HG03135 (cell line): ENCODE measurements around the gene TRAM2.

ENCODE experiments used
- ATAC-seq: cut with Tn5 transposase; IDR thresholded peaks from one replicate; pipeline ENCODE4 v1.9.1; 2021; ENCODE audit warnings: mild to moderate bottlenecking, moderate library complexity; ENCODE audit not compliant: unreplicated experiment

The TRAM2 gene

GRCh38 chr6:52571099-52571755, 5.6 kb downstream of the TRAM2 start:
- no peak for ATAC-seq

- ATAC-seq, result no peak
Measured at GRCh38 chr6:52570291-52570700, 6.6 kb downstream of the TRAM2 start.

GRCh38 chr6:52568320-52568719, 8.5 kb downstream of the TRAM2 start:
- no peak for ATAC-seq

- peak; percentile 9 for ATAC-seq
Measured at GRCh38 chr6:52566853-52567279, 10.0 kb downstream of the TRAM2 start.

GRCh38 chr6:52566201-52566600, 10.7 kb downstream of the TRAM2 start:
- ATAC-seq, result peak; percentile 63

DNA sequence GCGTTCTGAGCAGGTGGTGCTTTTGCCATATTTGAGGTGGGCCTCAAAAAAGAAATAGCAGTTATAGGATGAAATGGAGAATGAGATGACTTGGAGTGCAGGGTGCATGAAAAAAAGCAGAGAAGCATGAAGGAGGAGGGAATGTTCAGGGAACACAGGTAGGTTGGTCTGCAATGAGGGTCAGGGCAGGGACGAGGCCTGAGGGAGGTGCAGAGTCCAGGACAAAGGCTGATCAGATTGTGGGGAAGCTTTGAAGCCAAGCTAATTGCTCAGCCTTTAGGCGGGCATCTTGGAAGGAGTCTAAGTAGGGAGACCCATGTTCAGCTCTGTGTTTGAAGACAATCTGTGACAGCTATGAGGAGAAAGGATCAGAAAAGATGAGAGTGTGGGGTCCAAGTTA, 12.0 kb downstream of the TRAM2 start:
- ATAC-seq, result no peak

DNA sequence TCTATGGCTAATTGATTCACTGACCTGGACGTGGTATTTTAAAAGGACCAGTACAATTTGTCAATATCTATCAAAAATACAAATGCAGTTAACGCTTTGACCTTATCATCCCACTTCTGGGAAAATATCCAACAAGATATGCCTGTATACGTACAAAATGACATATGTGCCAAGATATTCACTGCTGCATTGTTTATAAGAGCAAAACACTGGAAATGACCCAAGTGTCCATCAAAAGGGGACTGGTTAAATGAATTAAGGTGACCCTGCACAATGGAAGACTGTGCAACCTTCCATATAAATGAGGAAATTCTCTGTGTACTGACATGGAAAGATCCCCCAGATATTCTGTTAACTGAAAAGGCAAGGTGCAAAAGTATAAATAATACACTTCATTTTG, 13.9 kb downstream of the TRAM2 start:
- ATAC-seq, result no peak

GRCh38 chr6:52560462-52560861, 16.4 kb downstream of the TRAM2 start:
- ATAC-seq, result no peak

- no peak for ATAC-seq
Measured at GRCh38 chr6:52558266-52559000, 18.4 kb downstream of the TRAM2 start.

- ATAC-seq, result no peak
Measured at GRCh38 chr6:52557389-52558265, 19.2 kb downstream of the TRAM2 start.

DNA sequence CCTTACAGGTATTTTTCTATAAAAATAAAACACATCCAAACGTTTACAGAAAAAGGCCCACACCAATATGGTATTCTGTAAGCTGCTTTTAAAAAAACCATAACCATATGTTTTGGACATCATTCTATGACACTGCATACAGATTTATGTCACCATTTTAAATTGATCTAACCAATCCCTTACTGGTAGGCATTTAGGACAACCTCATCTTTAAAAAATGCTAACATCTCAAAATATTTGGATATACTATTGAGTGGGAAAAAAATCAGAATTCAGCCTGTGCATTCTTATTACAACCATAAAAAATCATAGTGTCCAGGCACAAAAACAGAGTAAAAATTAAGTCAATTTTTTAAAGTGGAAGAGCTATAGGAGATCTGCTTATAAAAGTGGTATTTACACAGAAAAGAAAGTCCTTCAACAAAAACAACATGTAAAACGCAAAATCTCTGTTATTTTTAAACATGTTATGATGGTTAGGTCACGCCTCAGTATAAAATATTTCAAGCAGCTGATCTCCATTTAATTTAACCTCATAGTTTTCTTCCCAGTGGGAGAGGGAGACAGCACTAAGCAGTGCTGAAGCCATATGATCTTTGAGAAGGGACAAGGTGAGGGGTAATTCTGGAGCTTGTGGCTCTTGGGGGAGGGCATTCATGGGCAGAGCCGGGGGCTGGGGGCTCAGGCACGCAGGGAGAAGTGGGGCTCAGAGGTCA, 21.2 kb downstream of the TRAM2 start:
- ATAC-seq, result no peak

DNA sequence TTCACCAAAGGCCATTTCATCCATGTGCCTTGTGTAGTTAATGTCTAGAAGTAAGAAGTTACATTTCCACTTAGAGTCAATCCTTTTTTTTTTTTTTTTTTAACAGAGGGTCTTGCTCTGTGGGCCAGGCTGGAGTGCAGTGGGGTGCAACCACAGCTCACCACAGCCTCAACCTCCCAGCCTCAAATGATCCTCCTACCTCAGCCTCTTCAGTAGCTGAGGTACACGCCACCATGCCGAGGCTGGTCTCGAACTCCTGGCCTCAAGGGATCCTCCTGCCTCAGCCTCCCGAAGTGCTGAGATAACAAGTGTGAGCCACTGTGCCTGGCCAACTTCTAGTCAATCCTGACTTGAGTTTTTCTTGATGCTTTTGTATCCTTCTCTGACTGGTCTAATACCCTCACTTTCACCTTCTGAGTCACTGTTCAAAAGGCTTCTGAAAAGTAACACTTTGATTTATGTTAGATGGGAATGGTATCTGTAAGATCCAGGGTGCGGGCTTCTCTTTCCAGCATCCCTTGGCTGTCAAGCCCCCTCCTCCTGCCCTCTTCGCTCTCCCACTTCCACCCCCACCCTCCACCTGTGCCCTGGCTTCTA, 22.1 kb downstream of the TRAM2 start:
- ATAC-seq, result no peak

DNA sequence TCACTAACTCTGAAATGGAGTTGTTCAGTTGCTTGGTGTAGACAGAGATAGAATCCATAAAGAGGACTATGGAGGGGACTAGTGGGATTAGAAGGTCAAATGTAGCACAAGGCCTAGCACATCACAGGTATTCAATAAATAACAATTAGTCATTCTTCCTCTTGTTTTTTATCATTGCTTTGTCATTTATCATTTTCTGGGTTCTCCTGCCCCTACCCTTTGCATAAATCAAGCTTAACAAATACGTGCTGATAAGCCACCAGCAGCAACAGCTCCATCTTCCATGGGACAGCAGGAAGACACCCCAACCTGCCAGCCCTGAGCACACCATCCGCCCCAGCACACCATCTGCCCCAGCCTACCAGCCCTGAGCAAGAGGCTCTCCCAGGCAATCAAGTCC, 23.1 kb downstream of the TRAM2 start:
- ATAC-seq, result no peak

DNA sequence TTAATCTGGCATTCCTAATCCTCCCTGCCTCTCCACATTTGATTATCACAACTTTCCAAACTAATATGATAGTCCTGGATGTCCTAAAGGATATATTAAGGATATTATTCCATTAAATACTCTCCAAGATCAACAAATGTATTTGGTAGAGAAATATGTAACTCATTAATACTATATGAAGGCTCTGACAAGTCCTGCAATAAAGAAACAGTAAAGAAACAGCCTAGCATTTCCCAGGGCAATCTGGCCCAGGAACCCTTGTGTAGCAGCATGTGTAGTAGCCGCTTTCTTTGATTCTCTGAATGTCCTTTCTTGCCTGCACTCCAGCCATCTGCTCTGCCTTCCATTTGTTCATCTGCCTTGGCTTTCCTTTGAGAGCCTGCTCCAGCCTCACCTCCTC, 23.7 kb downstream of the TRAM2 start:
- no peak for ATAC-seq

DNA sequence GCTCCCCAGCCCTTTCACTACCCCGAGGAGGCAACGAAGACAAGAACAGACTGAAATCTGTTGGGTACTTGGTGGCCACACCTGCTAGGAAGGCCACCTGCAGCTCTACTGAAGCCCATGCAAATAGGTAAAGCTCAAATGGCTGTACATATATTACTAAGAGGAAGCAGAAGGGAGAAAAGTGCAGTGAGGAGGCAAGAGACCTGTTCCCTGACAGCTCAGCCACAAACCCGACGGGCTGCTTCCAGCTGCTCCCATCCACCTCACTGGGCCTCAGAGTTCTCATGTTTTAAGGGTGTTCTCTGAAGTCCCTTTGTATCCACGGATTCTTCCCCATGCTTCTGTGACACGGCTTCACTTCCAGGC, 24.6 kb downstream of the TRAM2 start:
- peak; percentile 93 for ATAC-seq

DNA sequence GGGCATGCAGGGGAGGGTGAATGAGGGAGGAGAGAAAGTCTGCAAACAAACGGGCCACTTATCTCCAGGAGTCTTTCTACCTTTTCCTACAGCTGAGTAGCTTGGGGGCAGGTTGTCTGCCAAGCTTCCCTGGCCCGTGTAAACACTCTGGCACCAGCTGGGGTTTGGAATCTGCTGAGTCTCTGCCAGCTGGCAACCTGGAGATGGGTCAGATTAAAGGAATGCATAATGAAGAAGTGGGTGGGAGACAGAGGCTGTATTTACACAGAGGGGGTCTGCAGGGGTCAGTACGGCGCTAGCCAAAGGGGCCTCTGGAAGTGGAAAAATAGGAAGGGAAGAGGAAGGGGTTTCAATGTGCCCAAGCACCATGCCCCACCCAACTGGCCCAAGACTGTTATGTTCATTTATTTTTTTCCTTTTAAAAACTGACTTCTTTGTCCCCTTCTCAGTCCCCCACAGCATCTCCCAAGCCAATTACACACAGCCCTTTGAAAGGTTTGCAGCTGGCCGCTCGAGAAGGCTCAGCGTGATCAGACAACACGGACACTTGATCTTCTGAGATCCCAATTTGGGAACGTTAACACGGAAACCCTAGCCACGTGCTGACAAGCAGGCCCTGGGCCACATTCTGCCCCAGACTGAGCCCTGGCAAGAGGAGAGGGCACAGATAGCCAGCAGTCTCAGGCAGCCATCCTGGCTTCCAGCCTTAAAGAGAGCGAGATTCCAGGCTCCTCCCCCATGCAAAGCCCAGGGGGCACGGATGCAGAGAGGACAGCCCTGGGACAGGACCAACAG, 25.2 kb downstream of the TRAM2 start:
- no peak for ATAC-seq

- ATAC-seq, result no peak
Measured at GRCh38 chr6:52550870-52551269, 26.0 kb downstream of the TRAM2 start.

DNA sequence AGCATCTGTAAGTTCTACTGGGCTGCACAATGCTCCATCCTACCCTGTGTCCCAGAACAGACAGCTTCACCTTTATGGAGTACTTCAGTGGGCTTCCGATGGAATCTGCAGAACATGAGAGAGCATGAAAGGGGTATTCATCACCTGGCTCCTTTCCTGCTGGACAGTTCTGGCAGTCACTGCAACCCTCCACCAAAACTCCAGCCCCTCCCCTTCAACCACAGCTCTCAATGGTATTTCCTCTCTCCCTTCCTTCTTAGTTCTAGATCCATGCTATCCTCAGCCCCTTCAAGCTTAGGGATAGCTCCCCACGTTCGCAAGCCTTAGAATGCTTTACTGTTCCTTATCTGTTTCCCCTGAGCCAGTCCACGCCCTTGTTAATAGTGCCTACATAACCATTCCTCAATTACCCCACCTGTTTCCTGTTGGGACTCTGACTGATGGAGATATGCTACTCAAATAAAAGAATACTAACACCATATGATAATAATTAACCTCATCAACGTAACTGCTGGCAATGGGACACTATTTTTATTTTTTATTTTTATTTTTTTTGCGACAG, 26.8 kb downstream of the TRAM2 start:
- no peak for ATAC-seq

DNA sequence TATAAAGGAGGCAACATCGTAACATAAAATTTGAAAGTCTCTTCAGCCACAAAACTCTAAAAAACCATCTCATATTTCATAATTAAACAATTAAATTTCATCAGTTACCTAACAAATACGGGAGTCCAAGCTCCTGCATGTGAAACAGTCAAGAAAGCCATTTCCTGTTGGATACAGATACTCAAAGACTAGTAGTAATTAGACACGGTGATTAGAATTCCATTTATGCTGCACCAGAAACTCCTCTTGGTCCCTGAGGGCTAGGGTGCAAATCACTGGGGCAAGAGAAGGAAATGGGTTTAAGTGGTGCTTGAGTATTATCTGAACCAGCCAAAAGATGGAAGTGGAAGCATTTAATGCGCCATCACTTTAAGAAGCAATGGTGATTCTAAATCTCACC, 27.4 kb downstream of the TRAM2 start:
- no peak for ATAC-seq

GRCh38 chr6:52548999-52549398, 27.9 kb downstream of the TRAM2 start:
- no peak for ATAC-seq
